ENCODE results near the gene INPP5J.

INPP5J gene

GRCh38 chr22:31121403-31121802, 1.4 kb upstream of the INPP5J start:
- no peaks in the 10 kb centered on the region for H3K9me3 ChIP-seq (ENCODE audit: control insufficient read depth in 1 of 2, low read length in 2 of 2)
- H3K4me3 ChIP-seq (ENCODE audit: low read depth in 1 of 2, low read length in 2 of 2) = no peak overlapping the region
- H3K27ac ChIP-seq (ENCODE audit: low read length) = no peak overlapping the region
- H3K36me3 ChIP-seq (ENCODE audit: control insufficient read depth in 1 of 2, insufficient read depth in 2 of 2, low read length in 2 of 2) = no peaks in the 10 kb centered on the region
- H3K4me1 ChIP-seq (ENCODE audit: control insufficient read depth in 1 of 2, insufficient read depth in 2 of 2, low read length in 2 of 2) = peaks cover 0 to 13% of the 10 kb centered on the region in 2 donors
- no peaks in the 10 kb centered on the region for H3K27me3 ChIP-seq (ENCODE audit: low read depth, low read length)

GRCh38 chr22:31122196-31122531, 602 bp upstream of the INPP5J start:
- Histone ChIP-seq H3K9me3 (ENCODE audit: control insufficient read depth in 1 of 2, low read length in 2 of 2) (no peaks in the 10 kb centered on the region), H3K27ac (ENCODE audit: low read length) (peak overlapping the region; percentile 56), H3K4me1 (ENCODE audit: control insufficient read depth in 1 of 2, insufficient read depth in 2 of 2, low read length in 2 of 2) (peaks cover 0 to 13% of the 10 kb centered on the region in 2 donors), H3K27me3 (ENCODE audit: low read depth, low read length) (no peaks in the 10 kb centered on the region), H3K36me3 (ENCODE audit: control insufficient read depth in 1 of 2, insufficient read depth in 2 of 2, low read length in 2 of 2) (no peaks in the 10 kb centered on the region), H3K4me3 (ENCODE audit: low read depth in 1 of 2, low read length in 2 of 2) (peak overlapping the region in 1 of 2 donors; percentile 61)

- Histone ChIP-seq H3K36me3 (ENCODE audit: control insufficient read depth in 1 of 2, insufficient read depth in 2 of 2, low read length in 2 of 2) (no peaks in the 10 kb centered on the region), H3K27me3 (ENCODE audit: low read depth, low read length) (no peaks in the 10 kb centered on the region), H3K4me3 (ENCODE audit: low read depth in 1 of 2, low read length in 2 of 2) (peak overlapping the region; percentile 61 to 65), H3K9me3 (ENCODE audit: control insufficient read depth in 1 of 2, low read length in 2 of 2) (no peaks in the 10 kb centered on the region), H3K27ac (ENCODE audit: low read length) (peak overlapping the region; percentile 56), H3K4me1 (ENCODE audit: control insufficient read depth in 1 of 2, insufficient read depth in 2 of 2, low read length in 2 of 2) (peaks cover 0 to 13% of the 10 kb centered on the region in 2 donors)
Measured at GRCh38 chr22:31123292-31123602, 481 bp downstream of the INPP5J start.

GRCh38 chr22:31124290-31124689, 1.5 kb downstream of the INPP5J start:
- Histone ChIP-seq H3K9me3 (ENCODE audit: control insufficient read depth in 1 of 2, low read length in 2 of 2) (no peaks in the 10 kb centered on the region), H3K4me1 (ENCODE audit: control insufficient read depth in 1 of 2, insufficient read depth in 2 of 2, low read length in 2 of 2) (peaks cover 0 to 13% of the 10 kb centered on the region in 2 donors), H3K4me3 (ENCODE audit: low read depth in 1 of 2, low read length in 2 of 2) (no peak overlapping the region), H3K27ac (ENCODE audit: low read length) (no peak overlapping the region), H3K27me3 (ENCODE audit: low read depth, low read length) (no peaks in the 10 kb centered on the region), H3K36me3 (ENCODE audit: control insufficient read depth in 1 of 2, insufficient read depth in 2 of 2, low read length in 2 of 2) (no peaks in the 10 kb centered on the region)

GRCh38 chr22:31124811-31125465, 2.2 kb downstream of the INPP5J start:
- H3K4me3 ChIP-seq (ENCODE audit: low read depth in 1 of 2, low read length in 2 of 2) = no peak overlapping the region
- H3K27me3 ChIP-seq (ENCODE audit: low read depth, low read length) = no peaks in the 10 kb centered on the region

GRCh38 chr22:31125521-31126117, 2.9 kb downstream of the INPP5J start:
- no peak overlapping the region for H3K27ac ChIP-seq (ENCODE audit: low read length)
- H3K36me3 ChIP-seq (ENCODE audit: control insufficient read depth in 1 of 2, insufficient read depth in 2 of 2, low read length in 2 of 2) = no peaks in the 10 kb centered on the region
- H3K27me3 ChIP-seq (ENCODE audit: low read depth, low read length) = no peaks in the 10 kb centered on the region
- H3K4me3 ChIP-seq (ENCODE audit: low read depth in 1 of 2, low read length in 2 of 2) = no peak overlapping the region
- no peaks in the 10 kb centered on the region for H3K9me3 ChIP-seq (ENCODE audit: control insufficient read depth in 1 of 2, low read length in 2 of 2)
- peaks cover 0 to 13% of the 10 kb centered on the region in 2 donors for H3K4me1 ChIP-seq (ENCODE audit: control insufficient read depth in 1 of 2, insufficient read depth in 2 of 2, low read length in 2 of 2)

More at GRCh38 chr22:31124811-31125465, 2.2 kb downstream of the INPP5J start:
- Histone ChIP-seq H3K4me1 (ENCODE audit: control insufficient read depth in 1 of 2, insufficient read depth in 2 of 2, low read length in 2 of 2) (peaks cover 0 to 13% of the 10 kb centered on the region in 2 donors), H3K27ac (ENCODE audit: low read length) (no peak overlapping the region), H3K36me3 (ENCODE audit: control insufficient read depth in 1 of 2, insufficient read depth in 2 of 2, low read length in 2 of 2) (no peaks in the 10 kb centered on the region), H3K9me3 (ENCODE audit: control insufficient read depth in 1 of 2, low read length in 2 of 2) (no peaks in the 10 kb centered on the region)

GRCh38 chr22:31126128-31126868, 3.5 kb downstream of the INPP5J start:
- Histone ChIP-seq H3K4me1 (ENCODE audit: control insufficient read depth in 1 of 2, insufficient read depth in 2 of 2, low read length in 2 of 2) (peaks cover 0 to 13% of the 10 kb centered on the region in 2 donors), H3K27ac (ENCODE audit: low read length) (no peak overlapping the region), H3K36me3 (ENCODE audit: control insufficient read depth in 1 of 2, insufficient read depth in 2 of 2, low read length in 2 of 2) (peaks cover 0 to 3% of the 10 kb centered on the region in 2 donors), H3K4me3 (ENCODE audit: low read depth in 1 of 2, low read length in 2 of 2) (no peak overlapping the region), H3K27me3 (ENCODE audit: low read depth, low read length) (no peaks in the 10 kb centered on the region), H3K9me3 (ENCODE audit: control insufficient read depth in 1 of 2, low read length in 2 of 2) (no peaks in the 10 kb centered on the region)

- no peak overlapping the region for H3K27ac ChIP-seq (ENCODE audit: low read length)
- H3K27me3 ChIP-seq (ENCODE audit: low read depth, low read length) = no peaks in the 10 kb centered on the region
- H3K9me3 ChIP-seq (ENCODE audit: control insufficient read depth in 1 of 2, low read length in 2 of 2) = no peaks in the 10 kb centered on the region
- H3K36me3 ChIP-seq (ENCODE audit: control insufficient read depth in 1 of 2, insufficient read depth in 2 of 2, low read length in 2 of 2) = peaks cover 0 to 3% of the 10 kb centered on the region in 2 donors
- no peak overlapping the region for H3K4me3 ChIP-seq (ENCODE audit: low read depth in 1 of 2, low read length in 2 of 2)
- peaks cover 0 to 13% of the 10 kb centered on the region in 2 donors for H3K4me1 ChIP-seq (ENCODE audit: control insufficient read depth in 1 of 2, insufficient read depth in 2 of 2, low read length in 2 of 2)
Measured at GRCh38 chr22:31126869-31127175, 4.1 kb downstream of the INPP5J start.

GRCh38 chr22:31127181-31127772, 4.5 kb downstream of the INPP5J start:
- Histone ChIP-seq H3K4me3 (ENCODE audit: low read depth in 1 of 2, low read length in 2 of 2) (no peak overlapping the region), H3K36me3 (ENCODE audit: control insufficient read depth in 1 of 2, insufficient read depth in 2 of 2, low read length in 2 of 2) (peaks cover 0 to 3% of the 10 kb centered on the region in 2 donors), H3K4me1 (ENCODE audit: control insufficient read depth in 1 of 2, insufficient read depth in 2 of 2, low read length in 2 of 2) (peaks cover 0 to 9% of the 10 kb centered on the region in 2 donors), H3K27ac (ENCODE audit: low read length) (no peak overlapping the region), H3K27me3 (ENCODE audit: low read depth, low read length) (no peaks in the 10 kb centered on the region), H3K9me3 (ENCODE audit: control insufficient read depth in 1 of 2, low read length in 2 of 2) (no peaks in the 10 kb centered on the region)

- peaks cover 0 to 3% of the 10 kb centered on the region in 2 donors for H3K4me1 ChIP-seq (ENCODE audit: control insufficient read depth in 1 of 2, insufficient read depth in 2 of 2, low read length in 2 of 2)
- peaks cover 0 to 3% of the 10 kb centered on the region in 2 donors for H3K36me3 ChIP-seq (ENCODE audit: control insufficient read depth in 1 of 2, insufficient read depth in 2 of 2, low read length in 2 of 2)
- no peak overlapping the region for H3K27ac ChIP-seq (ENCODE audit: low read length)
- no peak overlapping the region for H3K4me3 ChIP-seq (ENCODE audit: low read depth in 1 of 2, low read length in 2 of 2)
- H3K27me3 ChIP-seq (ENCODE audit: low read depth, low read length) = no peaks in the 10 kb centered on the region
- no peaks in the 10 kb centered on the region for H3K9me3 ChIP-seq (ENCODE audit: control insufficient read depth in 1 of 2, low read length in 2 of 2)
Measured at GRCh38 chr22:31128156-31128555, 5.4 kb downstream of the INPP5J start.

- no peak overlapping the region for H3K4me3 ChIP-seq (ENCODE audit: low read depth in 1 of 2, low read length in 2 of 2)
- H3K27ac ChIP-seq (ENCODE audit: low read length) = no peak overlapping the region
- H3K4me1 ChIP-seq (ENCODE audit: control insufficient read depth in 1 of 2, insufficient read depth in 2 of 2, low read length in 2 of 2) = no peaks in the 10 kb centered on the region
- no peaks in the 10 kb centered on the region for H3K27me3 ChIP-seq (ENCODE audit: low read depth, low read length)
- H3K9me3 ChIP-seq (ENCODE audit: control insufficient read depth in 1 of 2, low read length in 2 of 2) = no peaks in the 10 kb centered on the region
- H3K36me3 ChIP-seq (ENCODE audit: control insufficient read depth in 1 of 2, insufficient read depth in 2 of 2, low read length in 2 of 2) = peaks cover 0 to 3% of the 10 kb centered on the region in 2 donors
Measured at GRCh38 chr22:31130873-31131272, 8.1 kb downstream of the INPP5J start.
